Nephron progenitor cell (in vitro differentiated cells): ENCODE results near the gene FAM120B.

ENCODE experiments used
- DNase-seq: peaks from one replicate; pipeline ENCODE4 v3.0.0; 2021
- H3K27ac Mint-ChIP-seq: 2 replicates; pipeline ENCODE4 v1.8.0; 2021; ENCODE audit warnings: mild to moderate bottlenecking, moderate library complexity, mixed read lengths
- H3K27me3 Mint-ChIP-seq: 2 replicates; pipeline ENCODE4 v1.8.0; 2021; ENCODE audit warnings: mild to moderate bottlenecking, low read depth, mixed read lengths; ENCODE audit not compliant: poor library complexity
- H3K36me3 Mint-ChIP-seq: 2 replicates; pipeline ENCODE4 v1.8.0; 2021; ENCODE audit warnings: low read depth, mixed read lengths
- H3K4me1 Mint-ChIP-seq: 2 replicates; pipeline ENCODE4 v1.8.0; 2021; ENCODE audit warnings: mixed read lengths
- H3K4me3 Mint-ChIP-seq: 2 replicates; pipeline ENCODE4 v1.8.0; 2021; ENCODE audit warnings: mild to moderate bottlenecking, moderate library complexity, mixed read lengths
- H3K9me3 Mint-ChIP-seq: 2 replicates; pipeline ENCODE4 v1.8.0; 2021; ENCODE audit warnings: mild to moderate bottlenecking, moderate library complexity, mixed read lengths
- TF ChIP-seq, protein P1 (sequence below): fragments of 200-600 bp; sonication (generic); IDR thresholded peaks from 2 replicates; pipeline ENCODE4 v1.5.0; 2021; ENCODE audit warnings: antibody characterized with exemption

FAM120B gene

GRCh38 chr6:170297576-170298330 is 8.8 kb upstream of the FAM120B start:
- TF ChIP-seq, protein P1, sequence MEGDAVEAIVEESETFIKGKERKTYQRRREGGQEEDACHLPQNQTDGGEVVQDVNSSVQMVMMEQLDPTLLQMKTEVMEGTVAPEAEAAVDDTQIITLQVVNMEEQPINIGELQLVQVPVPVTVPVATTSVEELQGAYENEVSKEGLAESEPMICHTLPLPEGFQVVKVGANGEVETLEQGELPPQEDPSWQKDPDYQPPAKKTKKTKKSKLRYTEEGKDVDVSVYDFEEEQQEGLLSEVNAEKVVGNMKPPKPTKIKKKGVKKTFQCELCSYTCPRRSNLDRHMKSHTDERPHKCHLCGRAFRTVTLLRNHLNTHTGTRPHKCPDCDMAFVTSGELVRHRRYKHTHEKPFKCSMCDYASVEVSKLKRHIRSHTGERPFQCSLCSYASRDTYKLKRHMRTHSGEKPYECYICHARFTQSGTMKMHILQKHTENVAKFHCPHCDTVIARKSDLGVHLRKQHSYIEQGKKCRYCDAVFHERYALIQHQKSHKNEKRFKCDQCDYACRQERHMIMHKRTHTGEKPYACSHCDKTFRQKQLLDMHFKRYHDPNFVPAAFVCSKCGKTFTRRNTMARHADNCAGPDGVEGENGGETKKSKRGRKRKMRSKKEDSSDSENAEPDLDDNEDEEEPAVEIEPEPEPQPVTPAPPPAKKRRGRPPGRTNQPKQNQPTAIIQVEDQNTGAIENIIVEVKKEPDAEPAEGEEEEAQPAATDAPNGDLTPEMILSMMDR = no peak
- no peak for DNase-seq
- H3K9me3 Mint-ChIP-seq = peaks cover 31% of the 10 kb centered on the region
- H3K27me3 Mint-ChIP-seq = peaks cover 57% of the 10 kb centered on the region
- H3K4me1 Mint-ChIP-seq = peaks cover 24% of the 10 kb centered on the region
- no peak overlapping the region for H3K27ac Mint-ChIP-seq
- peak overlapping the region; percentile 5 for H3K4me3 Mint-ChIP-seq
- H3K36me3 Mint-ChIP-seq = peaks cover 28% of the 10 kb centered on the region

- peaks cover 38% of the 10 kb centered on the region for H3K36me3 Mint-ChIP-seq
- no peak overlapping the region for H3K4me3 Mint-ChIP-seq
- TF ChIP-seq, protein P1 = no peak
- peaks cover 15% of the 10 kb centered on the region for H3K4me1 Mint-ChIP-seq
- H3K9me3 Mint-ChIP-seq = peaks cover 40% of the 10 kb centered on the region
- peaks cover 48% of the 10 kb centered on the region for H3K27me3 Mint-ChIP-seq
- DNase-seq = no peak
- no peak overlapping the region for H3K27ac Mint-ChIP-seq
Observed at GRCh38 chr6:170298688-170299087, 7.9 kb upstream of the FAM120B start.

DNA sequence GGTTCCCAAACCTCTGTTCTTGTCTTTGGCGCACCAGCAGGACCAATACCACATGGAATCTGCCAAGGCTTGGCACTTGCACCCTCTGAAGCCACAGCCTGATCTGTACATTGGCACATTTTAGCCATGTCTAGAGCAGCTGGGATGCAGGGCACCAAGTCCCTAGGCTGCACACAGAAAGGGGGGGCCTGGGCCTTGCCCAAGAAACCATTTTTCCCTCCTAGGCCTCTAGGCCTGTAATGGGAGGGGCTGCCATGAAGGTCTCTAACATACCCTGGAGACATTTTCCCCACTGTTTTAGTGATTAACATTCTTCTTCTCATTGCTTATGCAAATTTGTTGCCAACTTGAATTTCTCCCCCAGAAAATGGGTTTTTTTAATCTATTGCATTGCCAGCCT is 5.4 kb upstream of the FAM120B start:
- Mint-ChIP-seq H3K27me3 (peaks cover 29% of the 10 kb centered on the region), H3K4me3 (no peak overlapping the region), H3K9me3 (peaks cover 54% of the 10 kb centered on the region), H3K27ac (no peak overlapping the region), H3K4me1 (peaks cover 9% of the 10 kb centered on the region), H3K36me3 (peaks cover 56% of the 10 kb centered on the region)
- no peak for DNase-seq
- TF ChIP-seq, protein P1 = no peak

DNA sequence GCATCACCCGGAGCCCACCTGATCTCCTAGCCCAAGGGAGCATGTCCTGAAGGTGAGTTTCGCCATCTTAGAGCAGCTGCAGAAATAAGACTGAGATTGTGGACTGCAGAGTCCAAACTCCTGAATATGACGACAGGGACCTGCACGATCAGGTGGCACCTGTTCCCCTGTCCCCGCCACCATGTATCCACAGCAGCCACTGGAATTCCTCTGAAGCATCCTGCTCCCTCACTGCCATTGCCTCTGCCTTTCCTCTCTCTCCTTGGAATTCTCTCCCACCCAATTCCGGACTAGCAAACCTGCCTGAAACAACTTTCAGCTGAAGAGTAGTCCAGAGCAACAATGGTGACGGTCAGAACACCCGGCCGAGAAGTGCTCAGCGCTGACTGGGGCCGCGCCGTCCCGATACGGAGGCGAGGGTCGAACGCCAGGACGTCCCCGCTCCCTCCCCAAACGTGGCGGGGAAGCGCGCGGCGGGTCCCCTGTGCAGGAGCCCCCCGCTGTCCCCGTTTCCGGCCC is 694 bp upstream of the FAM120B start:
- Mint-ChIP-seq H3K4me1 (peaks cover 31% of the 10 kb centered on the region), H3K9me3 (peaks cover 42% of the 10 kb centered on the region), H3K4me3 (peak overlapping the region; percentile 95), H3K36me3 (peaks cover 49% of the 10 kb centered on the region), H3K27me3 (no peaks in the 10 kb centered on the region), H3K27ac (peak overlapping the region; percentile 57)
- DNase-seq = no peak
- TF ChIP-seq, protein P1 = no peak

DNA sequence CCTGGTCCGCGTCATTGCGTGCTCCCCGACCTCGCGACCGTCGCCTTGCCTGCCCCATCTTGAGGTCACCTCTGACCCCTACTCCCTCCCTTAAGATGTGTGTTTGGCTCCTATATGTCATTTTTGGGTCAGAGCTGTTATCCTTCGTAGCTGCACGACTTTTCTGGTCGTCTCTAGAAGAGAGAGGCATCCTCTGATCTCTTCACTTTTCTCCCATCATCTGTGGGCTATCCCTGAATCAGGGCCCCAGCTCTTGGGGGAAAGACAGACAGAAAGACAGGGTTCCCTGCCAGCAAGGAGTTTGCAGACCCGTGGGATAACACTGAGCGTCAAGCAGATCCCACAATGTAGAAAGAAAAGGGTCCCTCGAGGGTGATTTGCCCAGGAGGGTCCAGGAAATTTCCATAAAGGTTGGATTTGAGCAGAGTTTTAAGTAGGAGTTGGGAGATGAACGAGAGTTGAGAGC is 555 bp downstream of the FAM120B start:
- Mint-ChIP-seq H3K9me3 (peaks cover 30% of the 10 kb centered on the region), H3K27me3 (no peaks in the 10 kb centered on the region), H3K4me1 (peaks cover 31% of the 10 kb centered on the region), H3K36me3 (peaks cover 44% of the 10 kb centered on the region), H3K27ac (peak overlapping the region; percentile 93), H3K4me3 (peak overlapping the region; percentile 95)
- DNase-seq = no peak
- TF ChIP-seq, protein P1 = no peak
